HUES6 (cell line): ENCODE results near the gene SGO2.

Source experiments
- H3K27ac ChIP-seq: 2 replicates; pipeline ENCODE4 v1.7.0; 2013; ENCODE audit warnings: low read depth, mild to moderate bottlenecking, low read length, inconsistent platforms
- H3K27me3 ChIP-seq: 2 replicates; pipeline ENCODE4 v1.6.1; 2013; ENCODE audit warnings: low read length; ENCODE audit not compliant: control insufficient read depth, insufficient read depth
- H3K36me3 ChIP-seq: 2 replicates; pipeline ENCODE4 v1.6.1; 2013; ENCODE audit warnings: low read length; ENCODE audit not compliant: control insufficient read depth, insufficient read depth
- H3K4me1 ChIP-seq: 2 replicates; pipeline ENCODE4 v1.6.1; 2013; ENCODE audit warnings: low read length; ENCODE audit not compliant: control insufficient read depth, insufficient read depth
- H3K4me3 ChIP-seq: 2 replicates; pipeline ENCODE4 v1.5.1; 2013; ENCODE audit warnings: low read depth, low read length
- H3K9ac ChIP-seq: one replicate; pipeline ENCODE4 v1.6.1; 2013; ENCODE audit warnings: mild to moderate bottlenecking, low read length
- H3K9me3 ChIP-seq: 2 replicates; pipeline ENCODE4 v1.6.1; 2013; ENCODE audit warnings: low read depth, low read length; ENCODE audit not compliant: control insufficient read depth, insufficient read depth

SGO2 gene

DNA sequence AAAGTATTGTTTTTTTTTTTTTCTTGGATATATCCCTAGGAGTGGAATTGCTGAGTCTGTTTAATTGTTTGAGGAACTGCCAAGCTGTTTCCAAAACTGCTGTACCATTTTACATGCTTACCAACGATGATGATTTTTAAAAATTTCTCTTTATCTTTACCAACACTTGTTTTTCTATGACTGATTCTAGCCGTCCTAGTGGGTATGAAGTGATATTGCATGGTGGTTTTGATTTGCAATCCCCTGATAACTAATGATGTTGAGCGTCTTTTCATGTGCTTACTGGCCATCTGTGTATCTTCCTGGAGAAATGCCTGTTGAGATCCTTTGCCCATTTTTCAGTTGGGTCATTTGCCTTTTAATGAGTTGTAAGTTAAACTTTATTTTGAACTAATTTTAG, 51.0 kb downstream of the SGO2 start:
- Histone ChIP-seq H3K27ac (no peak overlapping the region), H3K4me3 (no peak overlapping the region), H3K9ac (no peak overlapping the region), H3K9me3 (no peaks in the 10 kb centered on the region), H3K36me3 (0 out of 2 replicates have a peak, but pooled peaks cover 5% of the 10 kb centered on the region), H3K27me3 (no peaks in the 10 kb centered on the region), H3K4me1 (no peaks in the 10 kb centered on the region)

DNA sequence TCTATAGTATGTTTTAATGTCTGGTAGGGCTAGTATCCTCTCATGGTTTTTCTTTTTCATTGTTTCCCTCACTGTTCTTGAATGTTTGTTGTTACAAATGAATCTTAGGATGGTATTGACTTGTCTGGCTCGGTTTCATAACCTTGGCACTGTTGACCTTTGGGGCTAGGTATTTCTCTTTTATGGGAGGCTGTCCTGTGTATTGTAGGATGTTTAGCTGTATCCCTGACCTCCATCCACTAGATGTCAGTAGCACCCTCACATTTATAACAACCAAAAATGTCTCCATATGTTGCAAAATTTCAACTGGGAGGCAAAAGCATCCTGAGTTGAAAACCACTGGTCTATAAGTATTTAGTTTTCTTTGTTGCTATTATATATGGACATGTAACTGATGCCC, 52.8 kb downstream of the SGO2 start:
- H3K27ac ChIP-seq: no peak overlapping the region
- H3K4me1 ChIP-seq: no peaks in the 10 kb centered on the region
- no peak overlapping the region for H3K9ac ChIP-seq
- H3K36me3 ChIP-seq: 0 out of 2 replicates have a peak, but pooled peaks cover 3% of the 10 kb centered on the region
- H3K9me3 ChIP-seq: no peaks in the 10 kb centered on the region
- H3K27me3 ChIP-seq: no peaks in the 10 kb centered on the region
- H3K4me3 ChIP-seq: no peak overlapping the region

GRCh38 chr2:200584639-200585038, 58.6 kb downstream of the SGO2 start:
- Histone ChIP-seq H3K27ac (no peak overlapping the region), H3K36me3 (no peaks in the 10 kb centered on the region), H3K4me1 (no peaks in the 10 kb centered on the region), H3K9ac (no peak overlapping the region), H3K27me3 (peaks cover 12% of the 10 kb centered on the region), H3K9me3 (no peaks in the 10 kb centered on the region), H3K4me3 (no peak overlapping the region)

- no peak overlapping the region for H3K9ac ChIP-seq
These were observed 59.3 kb downstream of the SGO2 start for GRCh38 chr2:200585340-200585729.

DNA sequence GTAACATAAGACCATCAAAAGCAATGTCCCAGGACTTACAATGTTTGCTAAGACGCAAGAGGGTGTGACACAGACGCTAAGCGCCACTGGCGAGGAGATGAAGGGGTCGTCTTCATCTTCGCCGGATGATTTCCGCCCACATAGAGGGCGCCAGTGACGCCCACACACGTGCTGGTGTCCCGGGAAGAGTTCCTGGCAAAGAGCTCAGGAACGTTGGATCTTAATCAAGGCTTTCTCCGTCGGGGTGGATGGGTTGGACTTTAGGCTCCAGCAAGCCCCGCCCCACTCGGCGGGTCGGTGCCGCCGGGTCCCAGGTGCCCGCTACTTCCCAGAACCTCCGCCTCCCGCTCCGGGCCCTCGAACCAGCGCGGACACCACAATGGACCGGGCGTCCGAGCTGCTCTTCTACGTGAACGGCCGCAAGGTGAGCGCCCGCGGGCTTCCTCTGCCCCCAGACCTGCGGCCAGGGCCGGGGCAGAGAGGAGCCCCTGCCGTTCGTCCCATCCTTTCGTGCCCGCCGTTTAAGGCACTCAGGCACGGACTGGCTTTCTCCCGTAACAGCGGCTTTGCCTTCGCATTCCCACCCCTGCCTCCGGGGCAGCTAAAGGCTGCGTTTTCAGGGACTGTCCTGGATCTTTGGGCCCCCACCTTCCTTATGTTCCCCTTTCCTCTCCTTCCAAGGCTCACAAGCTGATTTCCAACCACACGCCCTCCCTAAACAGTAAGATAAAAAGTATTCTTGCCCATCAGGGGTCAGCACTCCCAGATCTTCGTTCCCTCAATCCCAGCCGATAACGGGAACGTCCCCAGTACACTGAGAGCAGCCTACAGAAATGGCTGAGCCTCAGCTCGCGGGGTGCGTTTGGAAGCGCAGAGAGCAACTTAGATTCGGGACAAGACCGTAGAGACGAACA, 60.0 kb downstream of the SGO2 start, which contains the start of gene AOX1:
TSS of gene AOX1 (plus strand) at position 285 of the 914 bp plus-strand sequence. CDS start at position 380, 95 bp downstream.
- H3K4me1 ChIP-seq: no peaks in the 10 kb centered on the region
- peaks cover 12% of the 10 kb centered on the region for H3K27me3 ChIP-seq
- H3K4me3 ChIP-seq: peak within 1 kb of the TSS; percentile 62
- H3K9ac ChIP-seq: peak within 1 kb of the TSS; percentile 37
- H3K9me3 ChIP-seq: no peaks in the 10 kb centered on the region
- H3K27ac ChIP-seq: no peak within 1 kb of the TSS
- no peaks in the 10 kb centered on the region for H3K36me3 ChIP-seq

More at GRCh38 chr2:200585340-200585729, 59.3 kb downstream of the SGO2 start:
- Histone ChIP-seq H3K36me3 (no peaks in the 10 kb centered on the region), H3K27ac (no peak overlapping the region), H3K9me3 (no peaks in the 10 kb centered on the region), H3K4me1 (no peaks in the 10 kb centered on the region), H3K4me3 (peak overlapping the region; percentile 62), H3K27me3 (peaks cover 12% of the 10 kb centered on the region)

- Histone ChIP-seq H3K9ac (no peak overlapping the region), H3K4me3 (peak overlapping the region; percentile 62), H3K27me3 (peaks cover 12% of the 10 kb centered on the region)
These were observed 60.6 kb downstream of the SGO2 start for GRCh38 chr2:200586644-200586975.

DNA sequence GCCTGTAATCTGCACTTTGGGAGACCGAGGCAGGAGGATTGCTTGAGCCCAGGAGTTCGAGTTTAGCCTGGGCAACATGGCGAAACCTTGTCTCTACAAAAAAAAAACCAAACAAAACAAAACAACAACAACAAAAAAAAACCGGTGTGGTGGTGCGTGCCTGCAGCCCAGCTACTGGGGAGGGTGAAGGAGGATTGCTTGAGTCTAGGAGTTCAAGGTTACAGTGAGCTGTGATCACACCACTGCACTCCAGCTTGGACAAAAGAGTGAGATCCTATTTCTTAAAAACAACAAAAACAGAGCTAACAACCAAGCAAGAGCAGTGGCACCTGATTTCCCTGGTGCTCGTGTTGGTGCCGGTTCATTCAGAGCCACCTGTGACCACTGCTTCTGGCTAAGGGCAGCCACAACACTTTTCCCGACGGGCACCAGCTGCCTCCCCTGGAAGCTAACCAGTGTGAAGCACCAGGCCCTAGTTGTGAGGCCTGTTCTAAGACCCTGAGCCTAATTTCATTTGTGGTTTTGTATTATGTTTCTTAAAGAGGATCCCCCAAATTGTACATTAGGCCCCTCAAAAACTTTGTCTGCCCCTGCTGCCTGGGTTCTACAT, 61.1 kb downstream of the SGO2 start:
- no peak overlapping the region for H3K4me3 ChIP-seq

More at GRCh38 chr2:200586644-200586975, 60.6 kb downstream of the SGO2 start:
- no peaks in the 10 kb centered on the region for H3K4me1 ChIP-seq
- H3K9me3 ChIP-seq: no peaks in the 10 kb centered on the region
- no peaks in the 10 kb centered on the region for H3K36me3 ChIP-seq
- H3K27ac ChIP-seq: no peak overlapping the region

GRCh38 chr2:200588076-200588678, 62.2 kb downstream of the SGO2 start:
- Histone ChIP-seq H3K27ac (no peak overlapping the region), H3K27me3 (peaks cover 12% of the 10 kb centered on the region), H3K9me3 (no peaks in the 10 kb centered on the region), H3K4me3 (no peak overlapping the region), H3K9ac (no peak overlapping the region), H3K4me1 (no peaks in the 10 kb centered on the region), H3K36me3 (no peaks in the 10 kb centered on the region)

More for the DNA sequence above, 61.1 kb downstream of the SGO2 start:
- Histone ChIP-seq H3K27me3 (peaks cover 12% of the 10 kb centered on the region), H3K9me3 (no peaks in the 10 kb centered on the region), H3K9ac (no peak overlapping the region), H3K27ac (no peak overlapping the region), H3K4me1 (no peaks in the 10 kb centered on the region), H3K36me3 (no peaks in the 10 kb centered on the region)

GRCh38 chr2:200590090-200590489, 64.1 kb downstream of the SGO2 start:
- Histone ChIP-seq H3K4me3 (no peak overlapping the region), H3K36me3 (no peaks in the 10 kb centered on the region), H3K9me3 (no peaks in the 10 kb centered on the region), H3K9ac (no peak overlapping the region), H3K4me1 (no peaks in the 10 kb centered on the region), H3K27me3 (peaks cover 12% of the 10 kb centered on the region), H3K27ac (no peak overlapping the region)

- Histone ChIP-seq H3K36me3 (no peaks in the 10 kb centered on the region), H3K9me3 (no peaks in the 10 kb centered on the region), H3K9ac (no peak overlapping the region), H3K4me1 (no peaks in the 10 kb centered on the region), H3K27ac (no peak overlapping the region), H3K4me3 (no peak overlapping the region), H3K27me3 (peaks cover 9% of the 10 kb centered on the region)
These were observed 65.3 kb downstream of the SGO2 start for GRCh38 chr2:200591308-200591707.
